Fibroblast of lung (primary cell): ENCODE measurements around the gene GALNT2. TPM values are rescaled to one million over a fixed set of nuclear protein-coding genes. Genes with fewer than 3 reads are reported as not detected.

Experiments used
- DNase-seq, 2 donors: peaks; one replicate each; pipeline versions ENCODE4 v3.0.0 to v3.0.0-alpha.2; 2010; ENCODE audit warnings: low read depth in 2 of 2
- H2AFZ ChIP-seq: 2 replicates; pipeline ENCODE4 v1.5.1; 2012; ENCODE audit warnings: low read length, control low read depth, inconsistent platforms
- H3K27ac ChIP-seq: 2 replicates; pipeline ENCODE4 v1.5.1; 2011; ENCODE audit warnings: low read length, control low read depth; ENCODE audit not compliant: insufficient read depth
- H3K27me3 ChIP-seq: 2 replicates; pipeline ENCODE4 v1.5.1; 2011; ENCODE audit warnings: mild to moderate bottlenecking, low read length; ENCODE audit not compliant: control insufficient read depth, insufficient read depth
- H3K36me3 ChIP-seq: 2 replicates; pipeline ENCODE4 v1.5.1; 2011; ENCODE audit warnings: low read length; ENCODE audit not compliant: control insufficient read depth, insufficient read depth
- H3K4me1 ChIP-seq: 2 replicates; pipeline ENCODE4 v1.5.1; 2011; ENCODE audit warnings: low read length; ENCODE audit not compliant: control insufficient read depth, insufficient read depth; ENCODE audit errors: extremely low read depth
- H3K4me2 ChIP-seq: 2 replicates; pipeline ENCODE4 v1.5.1; 2011; ENCODE audit warnings: low read length, control low read depth; ENCODE audit not compliant: insufficient read depth; ENCODE audit errors: extremely low read depth
- H3K4me3 ChIP-seq, 4 experiments: fragments of 200-600 bp in 1 of 4; sonication (generic) in 1 of 4; replicated peaks in 1 of 4; 2 replicates each; pipeline ENCODE4 v1.5.1; 2011 to 2016; ENCODE audit warnings: low read length in 4 of 4, low read depth in 3 of 4, mild to moderate bottlenecking in 3 of 4, control low read depth in 2 of 4, inconsistent platforms in 1 of 4, mixed read lengths in 1 of 4; ENCODE audit not compliant: insufficient read depth in 1 of 4; ENCODE audit errors: control extremely low read depth in 1 of 4
- H3K79me2 ChIP-seq: 2 replicates; pipeline ENCODE4 v1.5.1; 2012; ENCODE audit warnings: mild to moderate bottlenecking, low read length, inconsistent platforms; ENCODE audit not compliant: control insufficient read depth, insufficient read depth
- H3K9ac ChIP-seq: 2 replicates; pipeline ENCODE4 v1.5.1; 2011; ENCODE audit warnings: mild to moderate bottlenecking, low read length, control low read depth; ENCODE audit not compliant: insufficient read depth
- H3K9me3 ChIP-seq: 2 replicates; pipeline ENCODE4 v1.5.1; 2012; ENCODE audit warnings: low read depth, low read length; ENCODE audit not compliant: control insufficient read depth, insufficient read depth
- H4K20me1 ChIP-seq: 2 replicates; pipeline ENCODE4 v1.5.1; 2011; ENCODE audit warnings: low read length; ENCODE audit not compliant: control insufficient read depth, insufficient read depth; ENCODE audit errors: extremely low read depth
- CTCF ChIP-seq, 2 donors: IDR thresholded peaks in 1 of 2; conservative IDR thresholded peaks in 1 of 2; 1 replicate in 1 of 2; 2 replicates in 1 of 2; pipeline ENCODE4 v1.5.1; 2011 to 2012; ENCODE audit warnings: low read length in 2 of 2, control low read depth in 1 of 2, inconsistent platforms in 1 of 2, low read depth in 1 of 2, mild to moderate bottlenecking in 1 of 2
- EZH2 ChIP-seq: IDR thresholded peaks from 2 replicates; pipeline ENCODE4 v1.5.1; 2012; ENCODE audit warnings: low read length, control low read depth, mild to moderate bottlenecking; ENCODE audit errors: missing control alignments
- polyA plus RNA-seq, 2 donors: library from polyadenylated mRNA; depleted of rRNA in 1 of 2; stranded (reverse) in 1 of 2; unstranded in 1 of 2; fragments of >200 nt; gene quantifications; 2 replicates each; pipeline ENCODE4 v1.2.1, GENCODE V29; 2011 to 2012; ENCODE audit warnings: missing spikeins in 1 of 2
- total RNA-seq: library from RNA; depleted of rRNA; stranded (reverse); fragments of >200 nt; gene quantifications from 2 replicates; pipeline ENCODE4 v1.2.1, GENCODE V29; 2014

The GALNT2 gene
- total and polyA plus RNA-seq, 2 donors (not counting 1 experiment from before 2014, with no cell fraction given): 106 to 115 TPM

- DNase-seq: peak; percentile 49 to 61
- Histone ChIP-seq H3K27ac (peak overlapping the region; percentile 84), H3K9me3 (no peaks in the 10 kb centered on the region), H3K27me3 (no peaks in the 10 kb centered on the region), H3K4me3 (peak overlapping the region; percentile 70 to 92 (median 86)), H4K20me1 (no peaks in the 10 kb centered on the region), H2AFZ (no peak overlapping the region), H3K4me2 (peak overlapping the region; percentile 77), H3K4me1 (peaks cover 2% of the 10 kb centered on the region), H3K79me2 (peaks cover 49% of the 10 kb centered on the region), H3K9ac (peak overlapping the region; percentile 87), H3K36me3 (no peaks in the 10 kb centered on the region)
- TF ChIP-seq CTCF (conservative IDR thresholded peaks at IDR 0.05 in 1 of 2, IDR thresholded peaks at IDR 0.05 in 1 of 2; ENCODE audit: low read depth in 1 of 2, low read length in 2 of 2) (no peak), EZH2 (no peak)
These were observed 407 bp downstream of the GALNT2 start for GRCh38 chr1:230067419-230067870.

DNA sequence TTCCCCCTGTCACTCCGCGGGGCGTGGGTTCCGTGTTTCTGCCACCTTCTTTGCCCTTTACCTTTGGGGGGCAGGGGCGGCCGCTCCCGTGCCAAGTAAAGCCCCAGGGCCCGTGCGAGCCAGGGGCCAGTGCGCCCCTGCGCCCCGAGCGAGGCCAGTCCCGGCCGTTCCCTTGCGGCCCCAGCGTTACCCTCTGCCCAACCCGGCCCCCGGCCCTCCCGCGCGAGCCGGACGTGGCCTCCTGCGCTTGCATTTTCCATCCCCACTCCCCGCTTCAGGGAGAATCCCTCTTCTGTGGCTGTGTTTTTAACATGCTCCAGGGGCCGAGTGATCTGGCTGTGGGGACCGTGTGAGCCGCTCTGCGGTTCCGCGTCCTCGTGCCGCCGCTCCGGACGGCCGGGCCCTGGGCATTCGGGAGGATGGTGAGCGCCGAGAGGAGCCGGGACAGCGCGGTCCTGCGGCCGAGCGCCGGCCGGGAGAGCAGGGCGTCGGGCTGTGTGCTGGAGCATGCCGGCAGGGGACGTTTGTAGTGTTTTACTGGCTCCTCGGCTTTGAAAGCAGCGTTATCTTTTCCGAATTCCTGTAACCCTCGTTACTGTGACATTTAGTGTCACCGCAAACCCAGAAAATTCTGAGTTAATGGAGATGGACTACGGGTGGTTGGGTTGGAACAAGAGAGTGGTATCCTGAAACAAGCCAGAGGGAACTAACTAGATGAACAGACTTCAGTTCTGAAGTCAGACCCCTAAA, 1.0 kb downstream of the GALNT2 start:
- Histone ChIP-seq H3K27me3 (no peaks in the 10 kb centered on the region), H2AFZ (no peak overlapping the region), H3K4me1 (peaks cover 5% of the 10 kb centered on the region), H3K4me3 (peak overlapping the region; percentile 70 to 92 (median 86)), H3K9ac (peak overlapping the region; percentile 87), H3K79me2 (peaks cover 55% of the 10 kb centered on the region), H3K36me3 (no peaks in the 10 kb centered on the region), H3K4me2 (peak overlapping the region; percentile 82), H4K20me1 (no peaks in the 10 kb centered on the region), H3K9me3 (no peaks in the 10 kb centered on the region), H3K27ac (peak overlapping the region; percentile 84)
- TF ChIP-seq CTCF (conservative IDR thresholded peaks at IDR 0.05 in 1 of 2, IDR thresholded peaks at IDR 0.05 in 1 of 2; ENCODE audit: low read depth in 1 of 2, low read length in 2 of 2): peak in 1 of 2 donors; percentile 12
- no peak for TF ChIP-seq EZH2
- DNase-seq: peak; percentile 19 to 38

GRCh38 chr1:230068621-230068873, 1.5 kb downstream of the GALNT2 start:
- no peaks in the 10 kb centered on the region for H3K9me3 ChIP-seq
- H3K4me1 ChIP-seq: peaks cover 10% of the 10 kb centered on the region
- no peak for DNase-seq
- H3K36me3 ChIP-seq: no peaks in the 10 kb centered on the region
- no peaks in the 10 kb centered on the region for H4K20me1 ChIP-seq
- H3K79me2 ChIP-seq: peaks cover 60% of the 10 kb centered on the region
- no peak for TF ChIP-seq EZH2
- TF ChIP-seq CTCF (conservative IDR thresholded peaks at IDR 0.05 in 1 of 2, IDR thresholded peaks at IDR 0.05 in 1 of 2; ENCODE audit: low read depth in 1 of 2, low read length in 2 of 2): no peak
- H3K9ac ChIP-seq: peak overlapping the region; percentile 87
- peak overlapping the region; percentile 82 for H3K4me2 ChIP-seq
- no peaks in the 10 kb centered on the region for H3K27me3 ChIP-seq
- H3K4me3 ChIP-seq: peak overlapping the region; percentile 70 to 92 (median 86)
- H2AFZ ChIP-seq: no peak overlapping the region
- H3K27ac ChIP-seq: peak overlapping the region; percentile 84
